BJ (cell line): ENCODE data around the gene MFSD8. TPM values are rescaled to one million over a fixed set of nuclear protein-coding genes. Genes with fewer than 3 reads are reported as not detected.
A peak's percentile ranks its signal among the peaks of the same experiment; 100 is the strongest.

Experiments used
- CTCF ChIA-PET: fragments of 350-600 bp; formaldehyde crosslinking; extraction: SDS; loops from one replicate; lab custom pipeline; 2021; ENCODE audit warnings: antibody characterized with exemption, inconsistent platforms; lab: Yijun Ruan, JAX
- POLR2A ChIA-PET: fragments of 300-600 bp; sonication (Branson Sonifier 250); formaldehyde crosslinking; extraction: SDS; loops from one replicate; lab custom pipeline; 2021; ENCODE audit warnings: antibody characterized with exemption; lab: Charles Lee
- DNase-seq: peaks from one replicate; pipeline ENCODE4 v3.0.0-alpha.2; 2011; ENCODE audit warnings: low read depth
- H3K27me3 ChIP-seq: 2 replicates; pipeline ENCODE4 v1.6.0; 2011; ENCODE audit warnings: low read length; ENCODE audit not compliant: control insufficient read depth, insufficient read depth
- H3K36me3 ChIP-seq: 2 replicates; pipeline ENCODE4 v1.5.1; 2011; ENCODE audit warnings: low read length; ENCODE audit not compliant: control insufficient read depth, insufficient read depth
- H3K4me3 ChIP-seq: 2 replicates; pipeline ENCODE4 v1.5.1; 2011; ENCODE audit warnings: low read depth, mild to moderate bottlenecking, control low read depth, low read length
- polyA plus RNA-seq: library from polyadenylated mRNA; depleted of rRNA; stranded (reverse); fragments of >200 nt; gene quantifications from 2 replicates; pipeline ENCODE4 v1.2.3, GENCODE V29; 2011
- TF ChIP-seq, protein P1 (sequence below): IDR thresholded peaks from 2 replicates; pipeline ENCODE4 v1.5.1; 2011; ENCODE audit warnings: low read depth, mild to moderate bottlenecking, control low read depth, inconsistent platforms, low read length, moderate library complexity; ENCODE audit not compliant: insufficient read depth

The MFSD8 gene
- polyA plus RNA-seq, 1 experiment, result 7.9 TPM

DNA sequence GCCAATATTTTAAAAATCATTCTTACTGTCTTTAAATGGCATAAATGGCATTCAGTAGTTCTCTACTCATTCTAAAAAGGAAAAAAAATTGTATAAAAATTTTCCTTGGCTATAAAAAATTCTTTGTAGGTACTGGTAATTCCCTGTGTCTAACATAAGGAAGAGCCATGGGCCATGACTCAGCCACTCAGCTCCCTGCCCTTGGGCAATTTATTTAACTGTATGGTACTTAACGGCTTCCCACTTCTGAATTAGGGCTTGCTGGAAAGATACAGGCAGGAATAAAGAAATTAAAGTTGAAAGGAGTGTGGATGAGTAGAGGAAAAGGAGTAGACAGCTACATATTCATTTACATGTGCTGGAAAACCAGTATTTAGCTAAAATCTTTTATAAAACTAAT is 30.8 kb upstream of the MFSD8 start:
- H3K36me3 ChIP-seq, result no peaks in the 10 kb centered on the region; the same call in 1 of the 2 replicates
- DNase-seq, result peak; percentile 32
- H3K27me3 ChIP-seq, result no peaks in the 10 kb centered on the region
- ChIA-PET POLR2A (no interaction called here), CTCF (no interaction called here)
- no peak overlapping the region for H3K4me3 ChIP-seq
- TF ChIP-seq, protein P1, sequence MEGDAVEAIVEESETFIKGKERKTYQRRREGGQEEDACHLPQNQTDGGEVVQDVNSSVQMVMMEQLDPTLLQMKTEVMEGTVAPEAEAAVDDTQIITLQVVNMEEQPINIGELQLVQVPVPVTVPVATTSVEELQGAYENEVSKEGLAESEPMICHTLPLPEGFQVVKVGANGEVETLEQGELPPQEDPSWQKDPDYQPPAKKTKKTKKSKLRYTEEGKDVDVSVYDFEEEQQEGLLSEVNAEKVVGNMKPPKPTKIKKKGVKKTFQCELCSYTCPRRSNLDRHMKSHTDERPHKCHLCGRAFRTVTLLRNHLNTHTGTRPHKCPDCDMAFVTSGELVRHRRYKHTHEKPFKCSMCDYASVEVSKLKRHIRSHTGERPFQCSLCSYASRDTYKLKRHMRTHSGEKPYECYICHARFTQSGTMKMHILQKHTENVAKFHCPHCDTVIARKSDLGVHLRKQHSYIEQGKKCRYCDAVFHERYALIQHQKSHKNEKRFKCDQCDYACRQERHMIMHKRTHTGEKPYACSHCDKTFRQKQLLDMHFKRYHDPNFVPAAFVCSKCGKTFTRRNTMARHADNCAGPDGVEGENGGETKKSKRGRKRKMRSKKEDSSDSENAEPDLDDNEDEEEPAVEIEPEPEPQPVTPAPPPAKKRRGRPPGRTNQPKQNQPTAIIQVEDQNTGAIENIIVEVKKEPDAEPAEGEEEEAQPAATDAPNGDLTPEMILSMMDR, result no peak

DNA sequence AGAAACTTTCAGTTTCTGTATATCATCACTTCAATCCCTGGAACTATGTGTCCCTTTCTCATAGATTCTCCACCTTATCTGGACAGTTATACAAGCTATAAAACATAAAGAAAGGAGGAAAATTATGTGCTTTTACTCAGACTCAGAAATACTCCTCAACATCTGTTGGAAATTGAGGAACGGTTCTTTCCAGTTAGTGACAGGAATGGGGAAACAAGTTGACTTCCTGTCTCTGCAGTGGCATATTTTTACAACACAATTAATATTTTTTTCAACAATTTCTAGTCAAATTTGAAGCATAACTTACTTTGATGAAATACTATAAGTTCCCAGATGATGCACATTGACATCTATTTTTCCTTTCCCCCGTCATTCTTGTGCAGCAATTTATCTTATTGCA is 28.2 kb upstream of the MFSD8 start:
- CTCF ChIA-PET, result no interaction called here
- POLR2A ChIA-PET, result no interaction called here
- Histone ChIP-seq H3K27me3 (no peaks in the 10 kb centered on the region), H3K36me3 (no peaks in the 10 kb centered on the region; the same call in 1 of the 2 replicates), H3K4me3 (no peak overlapping the region)
- TF ChIP-seq, protein P1, result no peak
- no peak for DNase-seq

DNA sequence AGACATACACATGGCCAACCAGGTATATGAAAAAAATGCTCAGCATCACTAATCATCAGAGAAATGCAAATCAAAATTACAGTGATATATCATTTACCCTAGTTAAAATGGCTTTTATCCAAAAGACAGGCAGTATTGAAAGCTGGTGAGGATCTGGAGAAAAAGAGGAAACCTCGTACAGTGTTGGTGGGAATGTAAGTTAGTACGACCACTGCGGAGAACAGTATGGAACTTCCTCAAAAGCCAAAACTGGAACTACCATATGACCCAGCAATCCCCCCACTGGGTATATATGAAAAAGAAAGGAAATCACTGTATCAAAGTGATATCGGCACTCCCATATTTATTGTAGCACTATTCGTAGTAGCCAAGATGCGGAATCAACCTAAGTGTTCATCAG is 23.7 kb upstream of the MFSD8 start:
- TF ChIP-seq, protein P1, result no peak
- no peaks in the 10 kb centered on the region; the same call in 1 of the 2 replicates for H3K36me3 ChIP-seq
- CTCF ChIA-PET, result no interaction called here
- no peak overlapping the region for H3K4me3 ChIP-seq
- POLR2A ChIA-PET, result no interaction called here
- DNase-seq, result no peak
- H3K27me3 ChIP-seq, result no peaks in the 10 kb centered on the region

DNA sequence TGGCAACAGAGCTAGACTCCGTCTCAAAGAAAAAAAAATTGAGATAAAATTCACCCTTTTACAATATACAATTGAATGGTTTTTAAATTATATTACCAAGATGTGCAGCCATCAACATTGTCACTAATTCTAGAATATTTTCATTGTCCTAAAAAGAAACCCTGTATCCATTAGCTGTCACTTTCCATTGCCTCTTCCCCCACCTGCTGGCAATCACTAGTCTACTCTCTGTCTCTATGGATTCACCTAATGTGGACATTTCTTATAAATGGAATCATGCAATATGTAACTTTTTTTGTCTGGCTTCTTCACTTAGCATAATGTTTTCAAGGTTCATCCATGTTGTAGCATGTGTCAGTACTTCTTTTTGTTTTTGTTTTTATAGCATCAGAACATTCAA is 21.0 kb upstream of the MFSD8 start:
- Histone ChIP-seq H3K36me3 (no peaks in the 10 kb centered on the region; the same call in 1 of the 2 replicates), H3K27me3 (no peaks in the 10 kb centered on the region), H3K4me3 (no peak overlapping the region)
- POLR2A ChIA-PET, result no interaction called here
- TF ChIP-seq, protein P1, result no peak
- DNase-seq, result no peak
- CTCF ChIA-PET, result no interaction called here

DNA sequence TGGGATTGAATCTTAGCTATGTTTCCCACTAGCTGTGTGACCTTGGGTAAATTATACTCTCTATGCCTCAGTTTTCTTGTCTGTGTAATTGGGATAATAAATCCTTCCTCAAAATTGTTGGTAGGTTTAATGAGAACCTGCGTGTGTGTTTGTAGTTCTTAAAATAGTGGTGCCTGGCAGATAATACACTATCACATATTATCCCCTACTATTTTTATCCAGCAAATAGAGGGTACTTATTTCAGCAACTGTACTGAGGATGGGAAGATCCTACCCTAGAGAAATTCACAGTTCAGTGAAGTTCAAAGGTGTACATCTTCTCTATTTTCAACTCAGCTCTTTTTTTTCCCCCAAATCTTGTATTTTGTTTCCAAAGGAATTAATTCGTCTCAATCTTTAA is 17.5 kb upstream of the MFSD8 start:
- no peak for DNase-seq
- Histone ChIP-seq H3K4me3 (no peak overlapping the region), H3K36me3 (no peaks in the 10 kb centered on the region), H3K27me3 (no peaks in the 10 kb centered on the region)
- CTCF ChIA-PET, result no interaction called here
- TF ChIP-seq, protein P1, result no peak
- POLR2A ChIA-PET, result no interaction called here
